RWPE2 (cell line): ENCODE results near the gene SYK.
A peak's percentile ranks its signal among the peaks of the same experiment; 100 is the strongest.

Source experiments
- ATAC-seq: fragments of 200-7000 bp; cut with Tn5 transposase; 3 replicates; pipeline ENCODE4 v1.9.1; 2021; ENCODE audit warnings: low read depth
- DNase-seq: peaks from one replicate; pipeline ENCODE4 v3.0.0-alpha.2; 2020; ENCODE audit warnings: low spot score
- H3K27ac ChIP-seq: fragments of 450-650 bp; 2 replicates; pipeline ENCODE4 v1.5.1; 2017; ENCODE audit warnings: mild to moderate bottlenecking; ENCODE audit not compliant: poor library complexity, severe bottlenecking
- H3K27me3 ChIP-seq: fragments of 250-450 bp; sonication (Bioruptor Pico); 2 replicates; pipeline ENCODE4 v1.5.1; 2021; ENCODE audit warnings: mild to moderate bottlenecking, moderate library complexity; ENCODE audit not compliant: insufficient read depth, poor library complexity, severe bottlenecking
- H3K36me3 ChIP-seq: fragments of 250-450 bp; sonication (Bioruptor Pico); 2 replicates; pipeline ENCODE4 v1.5.1; 2020; ENCODE audit warnings: low read depth, mild to moderate bottlenecking, moderate library complexity
- H3K4me1 ChIP-seq: fragments of 250-450 bp; sonication (Bioruptor Pico); 2 replicates; pipeline ENCODE4 v1.5.1; 2021; ENCODE audit warnings: mild to moderate bottlenecking, moderate library complexity; ENCODE audit not compliant: insufficient read depth, poor library complexity, severe bottlenecking
- H3K4me3 ChIP-seq: fragments of 250-450 bp; sonication (Bioruptor Pico); 2 replicates; pipeline ENCODE4 v1.5.1; 2021; ENCODE audit warnings: mild to moderate bottlenecking, moderate library complexity; ENCODE audit not compliant: severe bottlenecking
- H3K9me3 ChIP-seq: fragments of 250-450 bp; sonication (Bioruptor Pico); 2 replicates; pipeline ENCODE4 v1.5.1; 2021; ENCODE audit warnings: mild to moderate bottlenecking, moderate library complexity; ENCODE audit not compliant: severe bottlenecking
- TF ChIP-seq, protein P1 (sequence below): fragments of 450-650 bp; IDR thresholded peaks from one replicate; pipeline ENCODE4 v1.5.1; 2017; ENCODE audit warnings: mild to moderate bottlenecking, moderate library complexity; ENCODE audit not compliant: poor library complexity, severe bottlenecking

SYK gene

DNA sequence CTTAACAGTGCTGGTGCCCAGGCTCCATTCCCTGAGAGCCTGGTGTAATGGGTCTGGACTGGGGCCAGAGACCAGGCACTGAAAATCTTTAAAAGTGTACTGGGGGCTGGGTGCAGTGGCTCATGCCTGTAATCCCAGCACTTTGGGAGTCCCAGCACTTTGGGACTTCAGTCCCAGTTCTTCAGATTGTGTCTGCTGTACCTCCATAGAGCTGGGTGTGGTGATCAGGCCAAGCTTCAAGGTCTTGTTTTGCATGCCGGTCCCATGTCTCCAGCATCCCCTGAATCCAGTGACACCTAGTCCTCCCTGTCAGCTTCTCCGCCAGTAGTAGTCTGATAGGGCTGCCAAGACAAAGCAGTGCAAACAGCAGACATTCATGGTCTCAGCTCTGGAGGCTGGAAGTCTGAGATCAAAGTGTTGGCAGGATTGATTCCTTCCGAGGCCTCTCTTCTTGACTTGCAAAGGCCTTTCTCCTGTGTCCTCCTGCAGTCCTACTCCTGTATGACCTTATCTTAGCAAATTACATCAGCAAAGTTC is 108.2 kb downstream of the SYK start:
- Histone ChIP-seq H3K4me1 (no peaks in the 10 kb centered on the region), H3K27me3 (no peaks in the 10 kb centered on the region), H3K4me3 (no peak overlapping the region), H3K36me3 (no peaks in the 10 kb centered on the region), H3K9me3 (no peaks in the 10 kb centered on the region), H3K27ac (no peak overlapping the region)
- no peak for ATAC-seq
- TF ChIP-seq, protein P1, sequence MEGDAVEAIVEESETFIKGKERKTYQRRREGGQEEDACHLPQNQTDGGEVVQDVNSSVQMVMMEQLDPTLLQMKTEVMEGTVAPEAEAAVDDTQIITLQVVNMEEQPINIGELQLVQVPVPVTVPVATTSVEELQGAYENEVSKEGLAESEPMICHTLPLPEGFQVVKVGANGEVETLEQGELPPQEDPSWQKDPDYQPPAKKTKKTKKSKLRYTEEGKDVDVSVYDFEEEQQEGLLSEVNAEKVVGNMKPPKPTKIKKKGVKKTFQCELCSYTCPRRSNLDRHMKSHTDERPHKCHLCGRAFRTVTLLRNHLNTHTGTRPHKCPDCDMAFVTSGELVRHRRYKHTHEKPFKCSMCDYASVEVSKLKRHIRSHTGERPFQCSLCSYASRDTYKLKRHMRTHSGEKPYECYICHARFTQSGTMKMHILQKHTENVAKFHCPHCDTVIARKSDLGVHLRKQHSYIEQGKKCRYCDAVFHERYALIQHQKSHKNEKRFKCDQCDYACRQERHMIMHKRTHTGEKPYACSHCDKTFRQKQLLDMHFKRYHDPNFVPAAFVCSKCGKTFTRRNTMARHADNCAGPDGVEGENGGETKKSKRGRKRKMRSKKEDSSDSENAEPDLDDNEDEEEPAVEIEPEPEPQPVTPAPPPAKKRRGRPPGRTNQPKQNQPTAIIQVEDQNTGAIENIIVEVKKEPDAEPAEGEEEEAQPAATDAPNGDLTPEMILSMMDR = no peak
- no peak for DNase-seq

DNA sequence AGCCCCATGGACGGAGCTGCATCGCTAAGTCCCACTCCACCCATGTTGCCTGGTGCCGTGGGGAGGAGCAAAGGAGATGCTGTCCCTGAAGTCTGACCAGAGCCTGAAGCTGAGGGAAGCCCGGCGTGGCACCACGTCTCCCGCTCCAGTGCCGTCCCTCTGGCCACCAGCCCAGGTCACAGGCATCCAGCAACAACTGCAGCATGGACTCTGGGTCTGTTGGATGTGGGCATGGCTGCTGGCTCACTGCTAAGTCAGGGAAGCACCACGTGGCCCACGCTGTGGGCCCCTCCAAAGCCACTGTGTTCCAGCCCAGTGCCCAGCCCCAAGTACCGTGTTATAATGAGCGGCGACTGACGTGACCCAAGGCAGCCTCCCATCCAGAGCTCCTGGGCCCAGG is 112.6 kb downstream of the SYK start:
- Histone ChIP-seq H3K36me3 (no peaks in the 10 kb centered on the region), H3K4me1 (no peaks in the 10 kb centered on the region), H3K9me3 (no peaks in the 10 kb centered on the region), H3K27me3 (no peaks in the 10 kb centered on the region), H3K27ac (no peak overlapping the region), H3K4me3 (no peak overlapping the region)
- TF ChIP-seq, protein P1 = no peak
- ATAC-seq = no peak
- no peak for DNase-seq

DNA sequence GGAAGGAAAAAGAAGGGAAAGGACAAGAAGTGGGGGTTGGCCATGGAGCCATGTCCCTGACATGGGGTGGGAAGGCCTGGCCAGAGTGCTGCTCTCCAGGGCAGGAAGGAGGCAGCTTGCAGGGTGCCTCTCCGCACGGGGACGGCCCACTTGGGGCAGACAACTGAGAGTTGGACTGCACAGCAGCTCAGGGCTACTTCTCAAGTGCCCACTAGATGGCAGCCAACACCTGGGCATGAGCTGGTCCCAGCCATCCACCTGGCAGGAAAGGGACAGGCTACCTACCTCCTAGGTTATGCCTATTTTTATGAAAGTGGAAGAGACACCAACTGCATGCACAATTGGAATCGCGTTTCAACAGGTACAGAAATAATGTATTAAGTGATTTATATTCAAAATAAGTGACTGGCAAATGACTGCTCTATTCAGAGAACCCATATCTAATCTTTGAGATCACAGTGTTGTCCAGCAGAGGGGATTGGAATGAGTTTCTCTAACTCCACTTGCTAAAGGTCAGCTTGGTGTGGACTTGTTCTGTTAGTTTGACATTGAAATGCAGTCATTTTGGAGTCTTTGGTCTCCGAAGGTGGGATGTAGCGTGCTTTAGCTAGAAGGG is 113.4 kb downstream of the SYK start:
- TF ChIP-seq, protein P1 = peak; percentile 95
- no peaks in the 10 kb centered on the region for H3K4me1 ChIP-seq
- no peaks in the 10 kb centered on the region for H3K36me3 ChIP-seq
- no peak overlapping the region for H3K27ac ChIP-seq
- ATAC-seq = peak; percentile 96
- no peak overlapping the region for H3K4me3 ChIP-seq
- no peak for DNase-seq
- no peaks in the 10 kb centered on the region for H3K27me3 ChIP-seq
- no peaks in the 10 kb centered on the region for H3K9me3 ChIP-seq

DNA sequence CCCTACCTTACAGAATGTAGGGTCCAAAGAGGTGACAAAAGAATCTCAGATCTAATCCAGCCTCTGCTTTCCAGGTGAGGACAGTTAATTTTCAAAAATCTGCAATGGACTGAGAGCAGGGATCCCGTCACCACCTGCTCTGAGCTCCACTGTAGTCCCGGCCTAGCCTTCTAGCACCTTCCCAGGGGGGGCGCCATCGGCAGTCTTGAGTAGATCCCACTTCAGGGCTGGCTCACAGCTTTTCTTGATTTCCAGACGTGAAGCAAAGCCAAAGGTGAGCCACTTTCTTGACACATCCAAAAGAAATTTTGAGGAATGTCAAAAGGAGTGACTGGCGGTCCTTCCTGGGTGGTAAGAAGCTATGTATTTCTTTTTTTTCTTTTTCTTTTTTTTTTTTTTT is 114.1 kb downstream of the SYK start:
- Histone ChIP-seq H3K4me1 (peaks cover 3% of the 10 kb centered on the region), H3K27me3 (no peaks in the 10 kb centered on the region), H3K4me3 (no peak overlapping the region), H3K27ac (no peak overlapping the region), H3K36me3 (no peaks in the 10 kb centered on the region), H3K9me3 (no peaks in the 10 kb centered on the region)
- DNase-seq (no peak), ATAC-seq (no peak)
- TF ChIP-seq, protein P1 = no peak

DNA sequence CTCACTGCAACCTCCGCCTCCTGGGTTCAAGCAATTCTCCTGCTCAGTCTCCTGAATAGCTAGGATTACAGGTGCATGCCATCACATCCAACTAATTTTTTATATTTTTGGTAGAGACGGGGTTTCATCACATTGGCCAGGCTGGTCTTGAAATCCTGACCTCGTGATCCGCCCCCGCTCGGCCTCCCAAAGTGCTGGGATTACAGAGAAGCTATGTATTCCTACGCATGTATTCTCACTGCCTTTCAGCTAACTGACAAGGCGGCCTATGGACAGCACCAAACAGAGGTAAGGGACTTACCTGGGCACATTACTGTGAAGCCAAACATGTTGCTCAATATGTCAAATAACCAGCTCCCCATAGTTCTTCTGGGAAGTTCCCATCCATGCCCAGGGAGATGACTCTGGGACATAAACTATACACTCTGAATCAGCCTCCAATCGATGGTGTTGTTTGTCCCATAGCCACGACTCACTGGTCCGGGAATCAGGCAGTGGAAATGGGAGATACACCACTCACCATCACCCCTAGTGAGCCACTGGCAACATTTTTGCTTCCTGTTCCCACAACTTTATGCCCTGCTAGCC is 114.6 kb downstream of the SYK start:
- DNase-seq (no peak), ATAC-seq (no peak)
- peaks cover 7% of the 10 kb centered on the region for H3K4me1 ChIP-seq
- H3K36me3 ChIP-seq = no peaks in the 10 kb centered on the region
- no peaks in the 10 kb centered on the region for H3K27me3 ChIP-seq
- TF ChIP-seq, protein P1 = no peak
- no peak overlapping the region for H3K27ac ChIP-seq
- H3K9me3 ChIP-seq = no peaks in the 10 kb centered on the region
- H3K4me3 ChIP-seq = no peak overlapping the region
